ENCODE data around the gene RIC3.

RIC3 gene

DNA sequence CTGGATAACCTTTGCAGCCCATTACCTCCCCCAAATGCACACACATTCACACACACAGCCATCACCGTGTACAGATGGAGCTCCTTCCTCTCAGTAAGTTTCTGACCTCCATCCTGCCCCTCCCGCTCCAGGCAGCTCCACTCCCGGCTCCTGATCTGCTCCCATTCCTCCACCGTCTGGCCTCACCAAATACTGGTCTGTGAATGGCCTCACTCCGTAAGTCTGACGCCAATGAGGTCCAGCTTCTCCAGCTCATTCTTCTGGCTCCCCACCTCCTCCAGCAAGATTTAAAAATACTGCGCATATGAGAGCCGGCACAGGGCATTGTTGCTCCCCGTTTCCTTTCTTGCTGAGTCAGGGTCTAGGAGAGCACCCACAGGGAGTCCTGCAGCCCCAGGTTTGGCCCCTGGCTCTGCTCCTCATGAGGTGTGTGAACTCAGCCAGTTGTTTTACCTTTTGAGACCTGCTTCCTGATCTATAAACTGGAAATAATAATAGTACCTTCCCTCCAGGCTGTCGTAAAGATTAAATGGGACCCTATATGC is 101.8 kb downstream of the RIC3 start:
- DNase-seq (ENCODE audit: low read depth), result no peak
- H3K4me3 ChIP-seq (ENCODE audit: low read depth, low read length), result no peak overlapping the region
- TF ChIP-seq, protein P1, sequence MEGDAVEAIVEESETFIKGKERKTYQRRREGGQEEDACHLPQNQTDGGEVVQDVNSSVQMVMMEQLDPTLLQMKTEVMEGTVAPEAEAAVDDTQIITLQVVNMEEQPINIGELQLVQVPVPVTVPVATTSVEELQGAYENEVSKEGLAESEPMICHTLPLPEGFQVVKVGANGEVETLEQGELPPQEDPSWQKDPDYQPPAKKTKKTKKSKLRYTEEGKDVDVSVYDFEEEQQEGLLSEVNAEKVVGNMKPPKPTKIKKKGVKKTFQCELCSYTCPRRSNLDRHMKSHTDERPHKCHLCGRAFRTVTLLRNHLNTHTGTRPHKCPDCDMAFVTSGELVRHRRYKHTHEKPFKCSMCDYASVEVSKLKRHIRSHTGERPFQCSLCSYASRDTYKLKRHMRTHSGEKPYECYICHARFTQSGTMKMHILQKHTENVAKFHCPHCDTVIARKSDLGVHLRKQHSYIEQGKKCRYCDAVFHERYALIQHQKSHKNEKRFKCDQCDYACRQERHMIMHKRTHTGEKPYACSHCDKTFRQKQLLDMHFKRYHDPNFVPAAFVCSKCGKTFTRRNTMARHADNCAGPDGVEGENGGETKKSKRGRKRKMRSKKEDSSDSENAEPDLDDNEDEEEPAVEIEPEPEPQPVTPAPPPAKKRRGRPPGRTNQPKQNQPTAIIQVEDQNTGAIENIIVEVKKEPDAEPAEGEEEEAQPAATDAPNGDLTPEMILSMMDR (IDR thresholded peaks at IDR 0.05; ENCODE audit: control insufficient read depth, extremely low read depth, insufficient read depth), result no peak

DNA sequence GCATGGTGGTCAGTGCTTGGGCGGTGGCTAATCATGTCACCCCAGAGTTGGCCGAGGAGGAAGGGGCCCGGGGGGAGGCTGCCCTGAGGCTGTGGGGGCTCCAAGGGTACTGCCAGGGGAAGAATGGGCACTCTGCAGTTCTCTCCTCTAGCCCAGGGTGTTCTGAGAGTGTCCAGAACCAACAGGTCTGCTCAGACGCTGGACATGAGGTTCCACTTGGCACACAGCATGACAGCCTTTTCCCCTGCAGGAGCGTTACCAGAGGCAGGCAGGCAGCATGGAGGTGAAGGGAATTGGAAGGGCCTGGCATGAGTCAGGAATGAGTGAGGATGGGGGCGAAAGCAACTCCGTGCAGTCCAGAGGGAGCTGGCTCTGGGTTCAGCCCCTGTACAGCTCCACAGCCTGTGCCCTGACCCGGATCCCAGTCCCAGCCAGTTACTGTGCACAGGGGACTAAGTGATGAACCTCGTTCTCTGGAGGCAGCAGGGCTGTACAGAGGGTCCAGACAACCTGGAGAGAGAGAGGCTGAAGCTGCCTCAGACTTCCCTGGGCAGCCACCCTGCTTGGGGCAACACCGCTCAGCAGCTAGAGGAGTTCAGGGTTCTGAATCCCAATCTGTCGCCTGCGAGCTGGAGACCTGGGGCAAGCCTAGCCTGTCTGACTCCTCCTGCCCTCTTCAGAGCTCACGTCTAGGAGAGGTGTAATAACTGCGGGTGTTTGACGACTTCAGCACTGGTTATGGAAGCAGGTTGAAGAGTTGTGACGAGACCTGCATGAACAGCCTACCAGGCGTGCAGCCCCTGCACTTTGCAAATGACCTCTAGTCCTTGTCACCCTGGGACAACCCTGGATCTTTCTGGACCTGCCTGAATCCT is 102.6 kb downstream of the RIC3 start:
- no peak overlapping the region for H3K4me3 ChIP-seq (ENCODE audit: low read depth, low read length)
- TF ChIP-seq, protein P1 (IDR thresholded peaks at IDR 0.05; ENCODE audit: control insufficient read depth, extremely low read depth, insufficient read depth), result no peak
- DNase-seq (ENCODE audit: low read depth), result no peak

DNA sequence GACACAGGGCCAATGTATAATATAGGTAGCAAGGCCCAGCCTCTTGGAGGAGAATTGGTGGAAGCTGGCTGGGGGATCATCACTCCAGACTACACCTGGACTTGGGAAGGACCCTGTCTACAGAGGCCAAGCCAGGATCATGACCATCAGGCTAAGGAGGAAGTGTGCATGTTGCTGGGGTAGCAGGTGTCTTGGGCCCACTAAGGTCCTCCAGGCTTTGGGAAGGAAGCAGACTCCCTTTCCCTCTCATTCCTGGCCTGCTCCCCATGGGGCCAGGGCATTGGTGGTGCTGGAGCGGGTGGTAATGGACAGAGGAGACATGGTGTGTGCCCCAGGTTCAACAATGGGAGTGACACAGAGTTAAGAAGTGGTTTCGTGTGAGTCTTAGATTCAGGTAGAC is 103.8 kb downstream of the RIC3 start:
- TF ChIP-seq, protein P1 (IDR thresholded peaks at IDR 0.05; ENCODE audit: control insufficient read depth, extremely low read depth, insufficient read depth), result no peak
- no peak overlapping the region for H3K4me3 ChIP-seq (ENCODE audit: low read depth, low read length)
- no peak for DNase-seq (ENCODE audit: low read depth)

DNA sequence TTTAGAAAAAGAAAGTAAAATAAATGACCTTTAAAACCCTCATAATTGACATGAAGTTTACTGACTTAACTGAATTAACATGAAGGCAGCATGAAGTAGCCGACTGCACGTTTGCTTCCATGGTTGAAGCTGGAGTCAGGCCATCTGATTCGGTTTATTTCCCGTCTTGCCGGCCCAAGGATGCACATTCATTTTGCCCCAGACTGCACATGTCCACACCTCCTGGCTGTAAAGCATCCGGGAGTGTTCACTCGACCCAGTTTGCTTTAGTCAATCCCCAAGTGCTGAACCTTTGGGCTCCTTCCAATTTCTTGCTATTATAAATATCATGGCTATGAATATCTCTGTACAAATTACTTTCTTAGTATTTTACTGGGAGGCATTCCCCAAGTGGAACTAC is 105.5 kb downstream of the RIC3 start:
- TF ChIP-seq, protein P1 (IDR thresholded peaks at IDR 0.05; ENCODE audit: control insufficient read depth, extremely low read depth, insufficient read depth), result no peak
- no peak for DNase-seq (ENCODE audit: low read depth)
- H3K4me3 ChIP-seq (ENCODE audit: low read depth, low read length), result no peak overlapping the region

DNA sequence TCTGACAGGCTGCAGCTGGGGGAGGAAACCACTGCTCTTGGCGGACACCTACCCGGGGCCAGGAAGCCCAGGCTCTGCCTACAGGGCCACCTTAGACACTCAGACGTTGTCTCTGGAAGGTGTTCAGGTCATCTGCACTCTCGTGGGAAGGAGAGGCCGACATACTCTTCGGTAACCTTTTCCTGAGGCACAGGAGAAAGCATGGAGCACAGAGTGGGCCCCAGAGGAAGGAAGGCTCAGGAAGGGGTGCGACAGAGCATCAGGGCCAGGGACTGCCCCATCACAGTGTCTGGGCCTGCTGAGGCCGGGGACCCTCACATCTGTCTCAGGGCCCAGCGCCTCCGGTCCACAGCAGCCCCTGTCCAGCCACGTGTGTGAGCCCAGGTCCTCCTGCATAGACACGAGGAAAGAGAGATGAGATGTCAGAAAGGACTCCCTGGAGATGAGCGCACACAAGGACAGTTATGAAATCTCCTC is 106.0 kb downstream of the RIC3 start:
- no peak overlapping the region for H3K4me3 ChIP-seq (ENCODE audit: low read depth, low read length)
- no peak for DNase-seq (ENCODE audit: low read depth)
- TF ChIP-seq, protein P1 (IDR thresholded peaks at IDR 0.05; ENCODE audit: control insufficient read depth, extremely low read depth, insufficient read depth), result no peak

DNA sequence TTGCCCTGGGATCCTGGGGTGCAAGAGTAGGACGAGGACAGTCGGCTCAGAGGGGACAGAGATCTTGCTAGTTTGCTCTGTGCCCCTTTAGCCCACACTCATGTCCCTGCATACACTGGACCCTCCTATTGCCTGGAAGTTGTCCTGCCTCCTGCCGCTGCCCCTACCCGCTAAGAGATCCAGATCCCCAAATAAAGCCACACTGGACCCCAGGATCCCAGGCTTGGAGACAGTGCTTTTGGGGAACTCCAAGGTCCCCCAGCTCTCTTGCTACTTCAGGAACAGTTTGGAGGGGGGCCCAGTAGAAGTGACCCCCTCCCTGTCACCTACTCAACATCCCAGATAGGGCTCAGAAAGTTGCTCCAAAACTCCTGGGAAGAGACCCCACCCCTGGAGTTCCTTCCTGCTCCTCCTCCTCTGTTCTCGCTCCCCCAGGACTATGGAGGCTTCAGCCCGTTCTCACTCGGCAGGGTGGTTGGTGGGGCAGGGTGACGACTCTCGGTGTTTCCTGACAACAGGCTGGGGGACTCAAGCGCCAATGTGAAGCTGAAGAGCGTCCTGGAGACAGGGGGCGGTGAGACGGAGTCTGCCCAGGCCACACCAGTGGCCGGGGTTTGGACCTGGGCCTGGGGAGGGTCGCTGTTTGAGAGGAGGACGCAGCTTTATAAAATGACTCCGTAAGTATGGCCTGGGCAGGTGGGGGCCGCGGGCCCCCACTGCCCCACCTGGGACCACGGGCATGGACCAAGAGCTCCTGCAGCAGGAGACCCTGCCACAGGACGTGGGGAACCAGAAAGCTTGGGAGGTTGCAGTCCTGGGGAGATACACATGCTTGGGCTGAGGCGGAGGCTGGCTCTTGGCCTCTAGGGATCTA is 107.0 kb downstream of the RIC3 start:
- no peak overlapping the region for H3K4me3 ChIP-seq (ENCODE audit: low read depth, low read length)
- DNase-seq (ENCODE audit: low read depth), result no peak
- TF ChIP-seq, protein P1 (IDR thresholded peaks at IDR 0.05; ENCODE audit: control insufficient read depth, extremely low read depth, insufficient read depth), result no peak

Data from LNCaP clone FGC (cell line).